Endothelial cell of umbilical vein (primary cell): Measurements from ENCODE around the gene PLCD4. TPM values are rescaled to one million over a fixed set of nuclear protein-coding genes. Genes with fewer than 3 reads are reported as not detected.

Experiments
- BruUV-seq: library from RNA; stranded (reverse); fragments of 400-500 nt; replicated peaks from 2 replicates; lab custom pipeline; 2021; lab: Mats Ljungman, UMichigan
- CTCF ChIA-PET: fragments of 300-600, 350-600 bp; sonication (Branson Sonifier 250); formaldehyde crosslinking; loops from one replicate; lab custom pipeline; 2021; ENCODE audit warnings: antibody characterized with exemption, inconsistent platforms; lab: Charles Lee
- POLR2A ChIA-PET: fragments of 300-600, 350-600 bp; sonication (Branson Sonifier 250); formaldehyde crosslinking; loops from one replicate; lab custom pipeline; 2021; ENCODE audit warnings: antibody characterized with exemption, inconsistent platforms; lab: Charles Lee
- DNase-seq: peaks from one replicate; pipeline ENCODE4 v3.0.0-alpha.2; 2011; ENCODE audit warnings: low read depth, low spot score
- FAIRE-seq: peaks from 2 replicates; lab custom pipeline; 2011; peaks lifted over from hg19 to GRCh38; lab: Jason Lieb, UNC
- H2AFZ ChIP-seq: 2 replicates; pipeline ENCODE4 v1.6.0; 2012; ENCODE audit warnings: low read depth, low read length, control low read depth, inconsistent platforms
- H3K27ac ChIP-seq: 2 replicates; pipeline ENCODE4 v1.5.1; 2011; ENCODE audit warnings: low read depth, mild to moderate bottlenecking, control low read depth, low read length, moderate library complexity; ENCODE audit not compliant: insufficient read depth
- H3K27me3 ChIP-seq, 2 experiments: 2 replicates each; pipeline versions ENCODE4 v1.6.0 to v1.6.1; 2011; ENCODE audit warnings: low read length in 2 of 2, mixed read lengths in 1 of 2; ENCODE audit not compliant: control insufficient read depth in 2 of 2, insufficient read depth in 2 of 2
- H3K36me3 ChIP-seq, 2 experiments: 2 replicates in 1 of 2; 3 replicates in 1 of 2; pipeline ENCODE4 v1.5.1; 2011; ENCODE audit warnings: low read length in 2 of 2, mild to moderate bottlenecking in 1 of 2, moderate library complexity in 1 of 2; ENCODE audit not compliant: control insufficient read depth in 2 of 2, insufficient read depth in 2 of 2; ENCODE audit errors: extremely low read depth in 1 of 2
- H3K4me1 ChIP-seq: 3 replicates; pipeline ENCODE4 v1.5.1; 2011; ENCODE audit warnings: mild to moderate bottlenecking, low read length; ENCODE audit not compliant: control insufficient read depth, insufficient read depth; ENCODE audit errors: extremely low read depth
- H3K4me2 ChIP-seq: 2 replicates; pipeline ENCODE4 v1.6.1; 2011; ENCODE audit warnings: low read length, control low read depth, mixed read lengths; ENCODE audit not compliant: insufficient read depth
- H3K4me3 ChIP-seq, 3 experiments: fragments of 200-600 bp in 1 of 3; sonication (generic), shearing (Covaris generic) in 1 of 3; replicated peaks in 1 of 3; 2 replicates each; pipeline ENCODE4 v1.5.1; 2011 to 2016; ENCODE audit warnings: control low read depth in 3 of 3, low read length in 3 of 3, mild to moderate bottlenecking in 2 of 3, inconsistent platforms in 1 of 3, low read depth in 1 of 3, moderate library complexity in 1 of 3; ENCODE audit not compliant: insufficient read depth in 1 of 3
- H3K79me2 ChIP-seq: 2 replicates; pipeline ENCODE4 v1.6.0; 2012; ENCODE audit warnings: low read length, inconsistent platforms; ENCODE audit not compliant: control insufficient read depth, insufficient read depth
- H3K9ac ChIP-seq: replicated peaks from 2 replicates; pipeline ENCODE3; 2011; ENCODE audit warnings: low read length, control low read depth; ENCODE audit not compliant: insufficient read depth; ENCODE audit errors: extremely low read depth
- H3K9me1 ChIP-seq: replicated peaks from 3 replicates; pipeline ENCODE4 v1.6.0; 2011; ENCODE audit warnings: mild to moderate bottlenecking, low read length; ENCODE audit not compliant: control insufficient read depth, insufficient read depth; ENCODE audit errors: extremely low read depth
- H3K9me3 ChIP-seq: replicated peaks from 2 replicates; pipeline ENCODE4 v1.5.1; 2012; ENCODE audit warnings: low read length, inconsistent platforms; ENCODE audit not compliant: control insufficient read depth, insufficient read depth
- H4K20me1 ChIP-seq: replicated peaks from 2 replicates; pipeline ENCODE3; 2011; ENCODE audit warnings: mild to moderate bottlenecking, low read length; ENCODE audit not compliant: control insufficient read depth, insufficient read depth; ENCODE audit errors: extremely low read depth
- EZH2 ChIP-seq: IDR thresholded peaks from 2 replicates; pipeline ENCODE4 v1.6.1; 2012; ENCODE audit warnings: borderline replicate concordance, low read depth, mild to moderate bottlenecking, moderate library complexity, low read length, inconsistent platforms; ENCODE audit not compliant: severe bottlenecking
- FOS ChIP-seq: IDR thresholded peaks from 2 replicates; pipeline ENCODE4 v1.6.1; 2011; ENCODE audit warnings: mild to moderate bottlenecking, low read length, moderate library complexity, borderline replicate concordance; ENCODE audit not compliant: insufficient read depth
- GATA2 ChIP-seq: IDR thresholded peaks from 2 replicates; pipeline ENCODE4 v1.7.0; 2011; ENCODE audit warnings: low read depth, mild to moderate bottlenecking, moderate library complexity, mixed read lengths, low read length; ENCODE audit not compliant: insufficient read length, insufficient read depth
- JUN ChIP-seq: IDR thresholded peaks from 2 replicates; pipeline ENCODE4 v1.6.1; 2011; ENCODE audit warnings: borderline replicate concordance, low read depth; ENCODE audit not compliant: insufficient read length, insufficient read depth
- MYC ChIP-seq: IDR thresholded peaks from one replicate; pipeline ENCODE4 v1.6.1; 2011; ENCODE audit warnings: mild to moderate bottlenecking, low read depth, low read length
- POLR2A ChIP-seq: IDR thresholded peaks from 2 replicates; pipeline ENCODE4 v1.6.1; 2012; ENCODE audit warnings: low read depth, mild to moderate bottlenecking, control low read depth, low read length
- POLR2AphosphoS5 ChIP-seq: IDR thresholded peaks from 2 replicates; pipeline ENCODE4 v1.6.1; 2012; ENCODE audit warnings: low read depth, mild to moderate bottlenecking, control low read depth, low read length, moderate library complexity; ENCODE audit not compliant: insufficient read depth
- dilution Hi-C: fragments of 300-500 bp; cut with MboI; formaldehyde crosslinking; loops from one replicate; pipeline ENCODE4 v1.15.0; 2019; ENCODE audit warnings: low sequenced_read_pairs; ENCODE audit not compliant: extremely low pct_ligation_motif_present
- intact Hi-C: fragments of 100-400 bp; cut with micrococcal nuclease; formaldehyde crosslinking; loops from one replicate; pipeline ENCODE4 v1.10.0; 2022
- polyA plus RNA-seq, 4 experiments: library from polyadenylated mRNA; depleted of rRNA in 3 of 4; stranded (reverse) in 3 of 4; unstranded in 1 of 4; fragments of >200 nt; gene quantifications; 2 replicates each; pipeline versions ENCODE4 v1.2.1 to v1.2.3, GENCODE V29; 2011 to 2012; ENCODE audit warnings: missing spikeins in 1 of 4
- total RNA-seq: library from RNA; stranded (reverse); gene quantifications from 2 replicates; pipeline ENCODE4 v1.2.3, GENCODE V29; 2021
- TF ChIP-seq, protein P1 (sequence below): IDR thresholded peaks from 2 replicates; pipeline ENCODE4 v1.6.1; 2011; ENCODE audit not compliant: insufficient read depth, insufficient read length
- TF ChIP-seq, protein P2 (sequence below), 2 donors: IDR thresholded peaks; 1 replicate in 1 of 2; 2 replicates in 1 of 2; pipeline ENCODE4 v1.5.1; 2011; ENCODE audit warnings: low read length in 2 of 2, mild to moderate bottlenecking in 2 of 2, moderate library complexity in 2 of 2, control low read depth in 1 of 2, inconsistent platforms in 1 of 2, low read depth in 1 of 2; ENCODE audit not compliant: insufficient read depth in 1 of 2; ENCODE audit errors: extremely low read depth in 1 of 2

The PLCD4 gene
- total and polyA plus RNA-seq, 2 donors (not counting 3 experiments of a cell fraction or from before 2014, with no cell fraction given), result 2.2 to 3.1 TPM

DNA sequence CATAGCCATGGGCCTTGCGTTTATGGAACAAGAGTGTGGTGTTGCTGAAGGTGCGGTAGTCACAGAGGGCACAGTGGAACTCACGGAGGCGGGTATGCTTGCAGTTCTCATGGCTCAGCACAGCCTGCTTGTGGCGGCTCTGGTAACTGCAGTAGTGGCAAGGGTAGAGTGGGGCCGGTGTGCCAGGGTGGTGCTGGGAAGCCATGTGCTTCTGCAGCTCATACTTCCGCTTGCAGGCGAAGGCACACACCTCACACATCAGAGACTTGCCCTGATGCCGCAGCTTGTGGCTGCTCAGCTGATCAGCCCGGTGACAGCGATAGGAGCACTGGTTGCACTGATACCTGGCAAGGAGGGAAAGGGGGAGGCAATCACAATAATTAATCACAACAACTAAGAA lies 37.0 kb downstream of the PLCD4 start:
- DNase-seq (no peak), FAIRE-seq (no peak)
- Histone ChIP-seq H3K4me3 (no peak overlapping the region), H3K9me3 (no peaks in the 10 kb centered on the region), H4K20me1 (no peaks in the 10 kb centered on the region), H3K36me3 (peaks cover 26 to 56% of the 10 kb centered on the region in 2 experiments), H3K9ac (no peak overlapping the region), H3K4me1 (peaks cover 6% of the 10 kb centered on the region), H3K9me1 (no peaks in the 10 kb centered on the region), H3K27ac (peak overlapping the region; percentile 23), H2AFZ (no peak overlapping the region), H3K27me3 (no peaks in the 10 kb centered on the region), H3K79me2 (peaks cover 9% of the 10 kb centered on the region), H3K4me2 (no peak overlapping the region)
- ChIA-PET CTCF (no interaction called here), POLR2A (no interaction called here)
- BruUV-seq, result no TSS peak
- intact Hi-C loops, result loop anchor here (5.0 kb wide), 1 partner anchor 372 kb away; the partner anchor contains the start of genes AAMP and PNKD
- TF ChIP-seq JUN, result no peak
- TF ChIP-seq GATA2, result no peak
- no peak for TF ChIP-seq FOS
- TF ChIP-seq, protein P1, sequence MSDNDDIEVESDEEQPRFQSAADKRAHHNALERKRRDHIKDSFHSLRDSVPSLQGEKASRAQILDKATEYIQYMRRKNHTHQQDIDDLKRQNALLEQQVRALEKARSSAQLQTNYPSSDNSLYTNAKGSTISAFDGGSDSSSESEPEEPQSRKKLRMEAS, result no peak
- TF ChIP-seq, protein P2, sequence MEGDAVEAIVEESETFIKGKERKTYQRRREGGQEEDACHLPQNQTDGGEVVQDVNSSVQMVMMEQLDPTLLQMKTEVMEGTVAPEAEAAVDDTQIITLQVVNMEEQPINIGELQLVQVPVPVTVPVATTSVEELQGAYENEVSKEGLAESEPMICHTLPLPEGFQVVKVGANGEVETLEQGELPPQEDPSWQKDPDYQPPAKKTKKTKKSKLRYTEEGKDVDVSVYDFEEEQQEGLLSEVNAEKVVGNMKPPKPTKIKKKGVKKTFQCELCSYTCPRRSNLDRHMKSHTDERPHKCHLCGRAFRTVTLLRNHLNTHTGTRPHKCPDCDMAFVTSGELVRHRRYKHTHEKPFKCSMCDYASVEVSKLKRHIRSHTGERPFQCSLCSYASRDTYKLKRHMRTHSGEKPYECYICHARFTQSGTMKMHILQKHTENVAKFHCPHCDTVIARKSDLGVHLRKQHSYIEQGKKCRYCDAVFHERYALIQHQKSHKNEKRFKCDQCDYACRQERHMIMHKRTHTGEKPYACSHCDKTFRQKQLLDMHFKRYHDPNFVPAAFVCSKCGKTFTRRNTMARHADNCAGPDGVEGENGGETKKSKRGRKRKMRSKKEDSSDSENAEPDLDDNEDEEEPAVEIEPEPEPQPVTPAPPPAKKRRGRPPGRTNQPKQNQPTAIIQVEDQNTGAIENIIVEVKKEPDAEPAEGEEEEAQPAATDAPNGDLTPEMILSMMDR (IDR thresholded peaks at IDR 0.05; ENCODE audit: extremely low read depth in 1 of 2, insufficient read depth in 1 of 2, low read depth in 1 of 2, low read length in 2 of 2), result no peak
- TF ChIP-seq EZH2, result no peak
- TF ChIP-seq MYC, result no peak
- TF ChIP-seq POLR2AphosphoS5, result no peak
- TF ChIP-seq POLR2A, result no peak
- dilution Hi-C loops, result loop anchor here (5.0 kb wide), 1 partner anchor 77 kb away; the partner anchor contains the start of genes CNOT9 and USP37
